Measurements from ENCODE around the gene PFDN2.

The PFDN2 gene

GRCh38 chr1:161117759-161118581, at the start of gene PFDN2, which contains the start of gene NIT1:
Gene PFDN2, minus strand, starts transcription at chr1:161118037. Its CDS starts 11 bp downstream, at chr1:161118026.
Gene NIT1, plus strand, starts transcription at chr1:161118105. Its CDS starts 72 bp downstream, at chr1:161118177.
- peak; percentile 74 to 82 for DNase-seq (ENCODE audit: low read depth in 2 of 2)

- DNase-seq (ENCODE audit: low read depth in 2 of 2): no peak
Observed at GRCh38 chr1:161166669-161167548, 49.1 kb upstream of the PFDN2 start.

- peak; percentile 89 to 91 for DNase-seq (ENCODE audit: low read depth in 2 of 2)
Observed at GRCh38 chr1:161165742-161166668, 48.2 kb upstream of the PFDN2 start, which contains the start of gene PPOX. Gene PPOX, plus strand, starts transcription at chr1:161166426. Its CDS starts 422 bp downstream, at chr1:161166848.

GRCh38 chr1:161164901-161165610, 47.2 kb upstream of the PFDN2 start:
- DNase-seq (ENCODE audit: low read depth in 2 of 2): no peak

- no peak for DNase-seq (ENCODE audit: low read depth in 2 of 2)
Observed at GRCh38 chr1:161163793-161164192, 46.0 kb upstream of the PFDN2 start.

DNA sequence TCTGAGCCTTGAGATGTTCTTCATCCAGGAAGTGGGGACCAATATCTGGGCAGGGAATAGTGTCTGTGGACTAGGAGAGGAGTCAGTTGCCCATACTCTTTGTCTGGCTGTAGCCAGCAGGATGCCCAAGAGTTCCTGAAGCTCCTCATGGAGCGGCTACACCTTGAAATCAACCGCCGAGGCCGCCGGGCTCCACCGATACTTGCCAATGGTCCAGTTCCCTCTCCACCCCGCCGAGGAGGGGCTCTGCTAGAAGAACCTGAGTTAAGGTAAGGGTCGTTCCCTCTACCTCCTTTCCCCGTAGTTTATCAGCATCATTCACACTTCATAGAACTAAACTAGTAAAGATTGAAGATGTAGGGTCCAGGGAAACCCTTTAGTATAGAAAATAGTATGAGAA, 45.0 kb upstream of the PFDN2 start:
- no peak for DNase-seq (ENCODE audit: low read depth in 2 of 2)

DNA sequence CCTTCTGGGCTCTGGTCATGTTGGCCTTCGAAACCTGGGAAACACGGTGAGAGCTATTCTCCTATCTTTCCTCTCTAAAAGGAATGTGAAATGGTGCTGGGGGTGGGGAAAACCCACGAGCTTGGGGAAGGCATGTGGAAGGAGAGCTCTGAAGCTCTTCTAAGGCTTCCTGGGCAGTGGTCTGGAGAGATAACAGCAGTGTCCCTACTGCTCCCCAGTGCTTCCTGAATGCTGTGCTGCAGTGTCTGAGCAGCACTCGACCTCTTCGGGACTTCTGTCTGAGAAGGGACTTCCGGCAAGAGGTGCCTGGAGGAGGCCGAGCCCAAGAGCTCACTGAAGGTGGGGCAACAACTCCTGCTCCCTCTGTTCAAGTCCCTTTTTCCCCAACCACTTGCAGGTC, 44.2 kb upstream of the PFDN2 start:
- DNase-seq (ENCODE audit: low read depth in 2 of 2): no peak

- no peak for DNase-seq (ENCODE audit: low read depth in 2 of 2)
Observed at GRCh38 chr1:161161652-161162051, 43.8 kb upstream of the PFDN2 start.

GRCh38 chr1:161160671-161161145, 42.9 kb upstream of the PFDN2 start:
- no peak for DNase-seq (ENCODE audit: low read depth in 2 of 2)

DNA sequence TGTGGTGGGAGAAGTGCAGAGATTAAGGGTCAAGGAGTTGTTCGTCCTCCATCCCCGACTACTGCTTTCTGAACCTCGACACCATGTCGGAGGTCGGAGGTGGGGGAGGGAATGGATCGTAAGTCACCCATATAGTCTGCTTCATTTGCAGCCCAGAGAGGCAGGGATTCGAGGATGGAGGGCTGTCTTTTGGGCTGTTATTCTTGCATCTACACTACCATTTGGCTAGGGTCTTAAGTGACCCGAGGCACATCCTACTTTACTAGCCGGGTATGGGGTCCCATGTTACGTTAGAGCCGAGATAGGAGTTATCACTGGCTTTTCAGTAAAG, 42.0 kb upstream of the PFDN2 start:
- no peak for DNase-seq (ENCODE audit: low read depth in 2 of 2)

- peak; percentile 82 to 89 for DNase-seq (ENCODE audit: low read depth in 2 of 2)
Observed at GRCh38 chr1:161159087-161159912, 41.5 kb upstream of the PFDN2 start, which contains the start of gene USP21. Gene USP21, plus strand, starts transcription at chr1:161159500. Its CDS starts 1,141 bp downstream, at chr1:161160641.

- DNase-seq (ENCODE audit: low read depth in 2 of 2): no peak
Observed at GRCh38 chr1:161158316-161159010, 40.6 kb upstream of the PFDN2 start.

- no peak for DNase-seq (ENCODE audit: low read depth in 2 of 2)
Observed at GRCh38 chr1:161157867-161158266, 40.0 kb upstream of the PFDN2 start.

GRCh38 chr1:161153682-161154337, 36.0 kb upstream of the PFDN2 start, which contains the start of gene UFC1:
Gene UFC1, plus strand, starts transcription at chr1:161153978. Its CDS starts 20 bp downstream, at chr1:161153998.
- DNase-seq (ENCODE audit: low read depth in 2 of 2): peak; percentile 66 to 77

GRCh38 chr1:161153176-161153575, 35.3 kb upstream of the PFDN2 start:
- no peak for DNase-seq (ENCODE audit: low read depth in 2 of 2)

- no peak for DNase-seq (ENCODE audit: low read depth in 2 of 2)
Observed at GRCh38 chr1:161145832-161146231, 28.0 kb upstream of the PFDN2 start.

GRCh38 chr1:161140755-161141400, 23.0 kb upstream of the PFDN2 start:
- no peak for DNase-seq (ENCODE audit: low read depth in 2 of 2)

DNA sequence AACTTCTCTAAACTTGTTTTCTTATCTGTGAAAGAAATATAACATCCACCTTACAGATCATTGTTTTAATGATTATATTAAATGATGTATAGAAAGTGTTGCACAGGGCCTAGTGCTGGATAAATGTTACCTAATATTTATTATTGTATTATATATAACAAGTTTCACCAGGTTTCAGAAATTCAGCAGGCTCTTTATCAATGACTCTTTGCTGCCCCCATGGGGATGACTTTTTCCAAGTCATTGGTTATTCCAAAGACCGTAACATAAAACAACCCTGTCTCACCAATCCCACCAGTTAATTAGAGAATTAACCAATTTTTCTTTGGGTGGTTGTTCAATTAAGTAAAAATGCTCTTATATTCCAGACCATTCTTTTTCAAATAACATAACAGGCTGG, 21.9 kb upstream of the PFDN2 start:
- DNase-seq (ENCODE audit: low read depth in 2 of 2): no peak
